ENCODE measurements around the gene CLDN24.

The CLDN24 gene

GRCh38 chr4:183342541-183343533 lies 20.6 kb upstream of the CLDN24 start:
- H3K4me3 ChIP-seq (ENCODE audit: control insufficient read depth, low read depth, low read length): no peak overlapping the region
- DNase-seq (ENCODE audit: low read depth): no peak

GRCh38 chr4:183337833-183338232 lies 15.6 kb upstream of the CLDN24 start:
- no peak overlapping the region for H3K4me3 ChIP-seq (ENCODE audit: control insufficient read depth, low read depth, low read length)
- no peak for TF ChIP-seq CTCF (conservative IDR thresholded peaks at IDR 0.05; ENCODE audit: control insufficient read depth, insufficient read depth, low read depth, low read length)
- DNase-seq (ENCODE audit: low read depth): no peak

More at GRCh38 chr4:183342541-183343533, 20.6 kb upstream of the CLDN24 start:
- TF ChIP-seq CTCF (conservative IDR thresholded peaks at IDR 0.05; ENCODE audit: control insufficient read depth, insufficient read depth, low read depth, low read length): no peak

GRCh38 chr4:183337349-183337748 lies 15.1 kb upstream of the CLDN24 start:
- no peak for DNase-seq (ENCODE audit: low read depth)
- no peak for TF ChIP-seq CTCF (conservative IDR thresholded peaks at IDR 0.05; ENCODE audit: control insufficient read depth, insufficient read depth, low read depth, low read length)

GRCh38 chr4:183335369-183335940 lies 13.2 kb upstream of the CLDN24 start:
- peak; percentile 94 for DNase-seq (ENCODE audit: low read depth)
- no peak overlapping the region for H3K4me3 ChIP-seq (ENCODE audit: control insufficient read depth, low read depth, low read length)
- no peak for TF ChIP-seq CTCF (conservative IDR thresholded peaks at IDR 0.05; ENCODE audit: control insufficient read depth, insufficient read depth, low read depth, low read length)

More at GRCh38 chr4:183337349-183337748, 15.1 kb upstream of the CLDN24 start:
- H3K4me3 ChIP-seq (ENCODE audit: control insufficient read depth, low read depth, low read length): no peak overlapping the region

GRCh38 chr4:183333983-183334382 lies 11.8 kb upstream of the CLDN24 start:
- no peak for TF ChIP-seq CTCF (conservative IDR thresholded peaks at IDR 0.05; ENCODE audit: control insufficient read depth, insufficient read depth, low read depth, low read length)
- DNase-seq (ENCODE audit: low read depth): no peak

GRCh38 chr4:183333202-183333601 lies 11.0 kb upstream of the CLDN24 start:
- no peak for TF ChIP-seq CTCF (conservative IDR thresholded peaks at IDR 0.05; ENCODE audit: control insufficient read depth, insufficient read depth, low read depth, low read length)
- no peak overlapping the region for H3K4me3 ChIP-seq (ENCODE audit: control insufficient read depth, low read depth, low read length)
- DNase-seq (ENCODE audit: low read depth): no peak

More at GRCh38 chr4:183333983-183334382, 11.8 kb upstream of the CLDN24 start:
- H3K4me3 ChIP-seq (ENCODE audit: control insufficient read depth, low read depth, low read length): no peak overlapping the region

All from fibroblast of mammary gland (primary cell).